Measurements from ENCODE around the gene YIF1A.
"Not testable (repeated sequence)": the region's sequence is repeated elsewhere in the genome, so short reads cannot be mapped to it uniquely, and the experiment has no call there.

The YIF1A gene

DNA sequence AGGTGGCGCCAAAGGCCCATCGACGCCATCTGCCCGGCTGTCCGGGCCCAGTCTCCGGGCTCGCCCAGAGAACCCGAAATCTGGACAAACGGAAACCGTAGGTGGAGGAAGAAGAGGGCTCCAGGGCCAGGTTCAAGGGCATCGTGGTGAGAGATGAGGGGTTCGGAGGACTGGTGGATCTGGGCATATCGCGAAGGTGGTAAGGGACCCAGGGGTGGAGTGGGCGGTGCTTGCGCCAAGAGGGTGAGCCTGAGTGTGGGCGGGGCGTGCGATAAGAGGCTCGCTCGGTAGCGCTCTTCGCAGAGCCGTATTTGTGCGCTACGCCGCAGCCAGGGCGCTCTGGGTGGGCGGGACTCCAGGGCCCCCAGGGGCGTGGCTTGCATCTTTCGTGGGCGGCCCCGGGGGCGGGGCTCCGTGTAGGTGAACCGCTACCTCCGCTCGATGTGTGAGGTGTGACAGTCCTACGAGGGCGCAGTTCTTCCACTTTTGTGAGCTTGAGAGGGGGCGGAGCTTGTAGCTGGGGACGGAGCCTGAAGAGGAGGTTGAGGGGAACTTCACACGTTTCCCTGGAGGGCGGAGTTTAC lies 23.1 kb upstream of the YIF1A start:
- DNase-seq (ENCODE audit: low read depth in 2 of 3, low spot score in 1 of 3) = peak; percentile 82 to 95 (median 92)

DNA sequence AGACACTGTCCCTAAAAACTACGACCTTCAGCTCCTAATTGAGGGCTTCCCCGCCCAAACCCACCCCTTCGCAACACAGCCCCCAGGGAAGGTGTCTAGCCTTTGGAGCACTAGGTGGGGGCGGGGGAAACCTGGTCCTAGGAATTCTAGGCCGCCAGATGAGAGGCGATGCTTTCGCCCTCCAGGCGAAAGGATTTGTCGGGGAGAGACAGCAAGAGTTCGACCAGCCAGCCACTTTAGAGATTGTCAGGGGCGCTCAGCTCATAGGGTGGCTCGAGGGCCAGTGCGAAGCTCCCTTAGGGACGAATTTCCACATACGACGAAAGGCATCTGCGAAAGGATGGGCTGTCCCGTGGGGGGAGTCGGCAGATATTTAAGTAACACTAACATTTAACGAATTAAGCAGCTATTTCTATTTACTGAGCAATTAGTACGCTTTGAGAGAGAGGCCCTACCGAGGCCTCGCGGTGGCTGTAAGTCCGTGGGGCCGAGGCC lies 22.6 kb upstream of the YIF1A start:
- no peak for DNase-seq (ENCODE audit: low read depth in 2 of 3, low spot score in 1 of 3)

DNA sequence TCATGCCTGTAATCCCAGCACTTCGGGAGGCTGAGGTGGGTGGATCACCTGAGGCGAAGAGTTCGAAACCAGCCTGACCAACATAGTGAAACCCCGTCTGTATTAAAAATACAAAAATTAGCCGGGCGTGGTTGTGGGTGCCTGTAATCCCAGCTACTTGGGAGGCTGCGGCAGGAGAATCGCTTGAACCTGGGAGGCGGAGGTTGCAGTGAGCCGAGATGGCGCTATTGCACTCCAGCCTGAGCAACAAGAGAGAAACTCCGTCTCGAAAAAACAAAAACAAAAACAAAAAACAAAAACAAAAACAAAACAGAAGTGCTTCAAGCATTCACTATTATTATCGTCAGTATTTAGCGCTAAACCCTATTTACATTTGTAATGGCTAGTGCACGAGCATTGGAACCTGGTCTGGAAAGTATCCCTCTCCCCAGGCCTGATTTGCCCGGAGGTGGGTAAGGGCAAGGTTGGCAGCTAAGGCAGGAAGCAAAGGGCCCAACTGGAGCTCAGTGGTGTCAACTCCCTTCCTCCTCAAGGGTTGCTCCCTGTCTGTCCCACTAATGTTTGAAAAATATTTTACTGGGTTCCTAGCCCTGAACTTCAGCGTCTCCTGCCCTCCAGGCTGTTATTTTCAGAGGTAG lies 22.0 kb upstream of the YIF1A start:
- not testable (repeated sequence) for DNase-seq (ENCODE audit: low read depth in 2 of 3, low spot score in 1 of 3)

- DNase-seq (ENCODE audit: low read depth in 2 of 3, low spot score in 1 of 3) = no peak
Observed at GRCh38 chr11:66310324-66310723, 21.4 kb upstream of the YIF1A start.

DNA sequence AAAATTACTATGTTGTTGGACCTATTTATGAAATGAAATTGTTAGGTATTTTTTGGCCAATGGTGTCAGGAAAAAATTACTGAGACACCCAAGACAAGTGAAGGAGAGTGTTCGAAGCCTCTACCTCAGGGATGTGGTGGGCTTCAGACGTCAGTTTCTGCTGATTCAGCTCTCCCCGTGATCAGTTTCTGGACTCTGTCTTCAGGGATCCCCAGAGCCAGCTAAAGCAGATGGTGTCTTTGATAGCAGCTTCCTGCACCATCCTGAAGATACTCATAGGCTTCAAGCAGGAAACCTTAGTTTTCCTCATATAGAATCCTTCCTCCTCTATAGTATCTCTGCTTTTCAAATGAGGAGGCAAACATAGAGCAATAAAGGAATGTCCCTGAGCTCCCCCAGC lies 20.5 kb upstream of the YIF1A start:
- no peak for DNase-seq (ENCODE audit: low read depth in 2 of 3, low spot score in 1 of 3)

GRCh38 chr11:66302656-66303055 lies 13.7 kb upstream of the YIF1A start:
- no peak for DNase-seq (ENCODE audit: low read depth in 2 of 3, low spot score in 1 of 3)

DNA sequence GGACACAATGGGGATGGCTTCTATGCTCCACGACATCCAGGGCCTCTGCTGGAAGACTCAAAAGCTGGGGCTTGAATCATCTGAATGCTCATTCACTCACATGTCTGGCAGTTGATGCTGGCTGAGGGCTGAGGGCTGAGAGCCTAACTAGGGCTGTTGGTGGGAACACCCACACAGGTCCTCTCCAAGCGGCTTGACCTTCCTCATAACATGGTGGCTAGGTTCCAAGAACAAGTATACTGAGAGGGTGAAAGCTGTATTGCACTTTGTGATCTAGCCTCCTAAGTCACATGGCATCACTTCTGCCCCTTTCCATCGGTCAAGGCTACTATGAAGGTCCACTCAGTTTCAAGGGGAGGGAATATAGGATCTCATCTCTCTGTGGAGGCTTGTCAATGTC lies 10.2 kb upstream of the YIF1A start:
- DNase-seq (ENCODE audit: low read depth in 2 of 3, low spot score in 1 of 3) = no peak

DNA sequence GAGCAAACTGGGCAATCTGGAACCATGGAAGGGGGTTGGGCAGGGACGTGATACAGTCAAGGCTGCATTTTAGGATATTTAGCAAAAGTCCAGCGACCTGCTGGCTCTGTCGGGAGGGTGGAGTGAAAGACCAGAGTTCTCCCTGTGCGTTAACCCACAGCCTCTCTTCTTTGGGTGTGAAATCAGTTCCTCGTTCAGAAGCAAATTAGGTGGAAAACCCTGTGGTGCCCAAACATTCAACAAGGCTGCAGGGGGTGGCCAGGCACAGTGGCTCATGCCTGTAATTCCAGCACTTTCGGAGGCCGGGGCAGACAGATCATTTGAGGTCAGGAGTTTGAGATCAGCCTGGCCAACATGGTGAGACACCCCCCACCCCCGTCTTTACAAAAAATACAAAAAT lies 8.7 kb upstream of the YIF1A start:
- no peak for DNase-seq (ENCODE audit: low read depth in 2 of 3, low spot score in 1 of 3)

DNA sequence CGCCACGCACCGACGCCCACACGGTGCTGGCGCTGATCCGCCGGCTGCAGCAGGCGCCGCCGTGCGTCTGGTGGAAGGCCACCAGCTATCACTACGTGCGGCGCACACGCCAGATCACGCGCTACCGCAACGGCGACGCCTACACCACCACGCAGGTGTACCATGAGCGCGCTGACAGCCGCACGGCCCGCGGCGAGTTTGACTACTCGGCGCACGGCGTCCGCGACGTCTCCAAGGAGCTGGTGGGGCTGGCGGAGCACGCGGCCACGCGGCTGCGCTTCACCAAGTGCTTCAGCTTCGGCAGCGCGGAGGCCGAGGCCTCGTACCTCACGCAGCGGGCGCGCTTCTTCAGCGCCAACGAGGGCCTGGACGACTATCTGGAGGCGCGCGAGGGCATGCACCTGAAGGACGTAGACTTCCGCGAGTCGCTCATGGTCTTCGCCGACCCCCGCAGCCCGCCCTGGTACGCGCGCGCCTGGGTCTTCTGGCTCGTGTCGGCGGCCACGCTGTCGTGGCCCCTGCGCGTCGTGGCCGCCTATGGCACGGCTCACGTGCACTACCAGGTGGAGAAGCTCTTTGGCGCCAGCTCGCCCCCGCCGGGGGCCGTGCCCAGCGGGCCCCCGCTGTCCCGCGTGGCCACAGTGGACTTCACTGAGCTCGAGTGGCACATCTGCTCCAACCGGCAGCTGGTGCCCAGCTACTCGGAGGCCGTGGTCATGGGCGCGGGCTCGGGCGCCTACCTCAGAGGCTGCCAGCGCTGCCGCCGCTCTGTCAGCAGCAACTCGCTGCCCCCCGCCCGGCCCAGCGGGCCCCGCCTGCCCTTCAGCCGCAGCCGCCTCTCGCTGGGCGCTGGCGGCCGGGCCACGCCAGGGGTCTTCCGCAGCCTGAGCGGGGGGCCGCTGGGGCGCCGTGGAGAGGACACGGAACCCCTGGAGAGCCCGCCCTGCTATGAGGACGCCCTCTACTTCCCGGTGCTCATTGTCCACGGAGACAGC lies 6.0 kb upstream of the YIF1A start:
- DNase-seq (ENCODE audit: low read depth in 2 of 3, low spot score in 1 of 3) = no peak

- DNase-seq (ENCODE audit: low read depth in 2 of 3, low spot score in 1 of 3) = no peak
Observed at GRCh38 chr11:66293777-66294625, 5.1 kb upstream of the YIF1A start.

DNA sequence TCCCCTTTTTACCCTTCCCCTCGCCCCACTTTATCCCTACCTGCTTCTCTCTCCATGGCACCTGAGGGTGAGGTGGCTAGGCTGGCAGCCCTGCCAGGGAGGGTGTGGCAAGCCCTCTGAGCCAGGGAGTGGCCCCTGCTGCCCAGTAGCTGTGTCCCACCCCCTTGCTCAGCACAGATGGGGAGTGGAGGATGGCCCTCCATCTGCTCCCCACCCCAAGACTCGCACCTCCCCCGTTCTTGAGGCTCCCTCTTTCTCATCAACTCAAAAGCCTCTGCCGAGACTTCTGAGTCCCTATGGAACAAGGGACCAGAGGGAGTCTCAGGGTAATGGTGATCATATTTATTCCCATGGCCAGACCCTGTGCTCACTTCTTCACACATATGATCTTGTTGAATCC lies 4.4 kb upstream of the YIF1A start:
- no peak for DNase-seq (ENCODE audit: low read depth in 2 of 3, low spot score in 1 of 3)

- no peak for DNase-seq (ENCODE audit: low read depth in 2 of 3, low spot score in 1 of 3)
Observed at GRCh38 chr11:66292543-66293332, 3.8 kb upstream of the YIF1A start.

GRCh38 chr11:66291706-66292542 lies 3.0 kb upstream of the YIF1A start, which contains the start of gene TMEM151A:
TSS of gene TMEM151A (plus strand) at chr11:66291894. CDS start at chr11:66292014, 120 bp downstream.
- no peak for DNase-seq (ENCODE audit: low read depth in 2 of 3, low spot score in 1 of 3)

DNA sequence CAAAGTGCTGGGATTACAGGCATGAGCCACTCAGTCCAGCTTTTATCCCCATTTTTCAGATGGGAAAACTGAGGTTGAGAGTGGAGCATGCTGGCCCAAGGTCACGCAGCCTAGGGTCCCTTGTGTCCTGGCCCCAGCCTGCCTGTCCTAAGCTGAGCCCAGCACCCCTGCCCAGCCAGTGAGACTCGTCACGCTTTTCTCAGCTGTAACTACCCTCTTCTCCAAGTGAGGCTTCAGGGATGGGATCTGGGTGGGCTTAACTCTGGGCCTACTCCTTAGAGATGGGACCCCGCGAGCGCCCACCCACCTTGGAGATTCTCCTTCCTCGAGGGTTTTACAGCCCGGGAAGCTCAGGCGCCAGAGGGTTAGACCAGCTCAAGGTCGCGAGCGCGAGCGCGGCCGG lies 2.4 kb upstream of the YIF1A start:
- DNase-seq (ENCODE audit: low read depth in 2 of 3, low spot score in 1 of 3) = no peak

DNA sequence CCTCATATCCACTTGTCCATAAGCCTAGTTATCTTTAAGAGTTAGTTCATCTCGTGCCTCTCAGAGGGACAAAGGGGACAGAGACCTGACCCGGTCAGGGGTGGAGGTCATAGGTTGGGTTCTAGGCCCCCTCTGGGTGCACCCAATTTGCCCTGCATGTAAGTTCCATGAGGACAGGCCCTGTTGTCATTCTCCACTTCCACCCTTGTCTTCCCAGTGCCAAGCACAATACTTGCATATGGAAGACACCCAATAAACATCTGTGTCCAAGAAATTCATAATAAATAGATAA lies 1.3 kb upstream of the YIF1A start:
- no peak for DNase-seq (ENCODE audit: low read depth in 2 of 3, low spot score in 1 of 3)

DNA sequence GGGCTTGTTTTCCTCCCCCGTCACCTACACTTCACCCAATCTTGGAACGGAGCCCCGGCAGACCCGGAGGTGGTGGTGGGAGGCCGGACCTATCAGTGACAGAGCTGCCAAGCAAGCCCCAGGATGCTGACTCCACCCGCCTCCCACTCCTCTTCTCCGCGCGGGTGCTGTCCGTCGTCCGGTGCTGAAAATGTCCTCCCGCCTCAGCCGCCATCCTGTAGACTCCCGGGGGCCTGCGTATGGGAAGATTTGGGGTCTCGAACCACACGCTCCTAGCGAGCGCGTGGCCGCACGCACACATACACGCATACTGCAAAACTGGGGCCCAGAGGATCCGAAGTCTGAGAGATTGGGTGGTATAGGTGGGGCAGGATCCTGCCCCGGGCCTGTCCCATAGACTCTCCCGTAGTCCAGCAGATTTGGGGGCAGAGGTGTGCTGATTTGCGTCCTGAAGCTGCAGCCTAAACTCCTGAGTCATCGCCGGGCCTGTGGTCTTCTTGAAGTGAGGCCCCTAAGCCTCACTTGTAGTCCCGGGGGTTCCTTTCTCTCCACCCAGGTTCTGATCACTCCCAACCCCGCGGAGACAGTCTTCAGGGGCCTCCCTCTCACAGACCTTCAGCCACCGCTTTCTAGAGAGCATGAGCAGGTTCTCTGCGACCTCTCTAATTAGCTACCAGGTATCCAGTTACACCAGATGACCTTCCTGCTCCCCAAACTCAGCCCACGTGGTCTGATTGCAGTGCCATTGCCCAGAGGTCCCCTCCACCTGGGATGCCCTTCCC lies 796 bp upstream of the YIF1A start:
- DNase-seq (ENCODE audit: low read depth in 2 of 3, low spot score in 1 of 3) = peak; percentile 76 to 78 (median 76)

GRCh38 chr11:66287889-66288670 lies 863 bp downstream of the YIF1A start:
- DNase-seq (ENCODE audit: low read depth in 2 of 3, low spot score in 1 of 3) = no peak
